ENCODE measurements around the gene INPP1. TPM values are rescaled to one million over a fixed set of nuclear protein-coding genes. Genes with fewer than 3 reads are reported as not detected.

The INPP1 gene
- total and polyA plus RNA-seq, 2 experiments from 2014 or later = 13.0 to 16.1 TPM

DNA sequence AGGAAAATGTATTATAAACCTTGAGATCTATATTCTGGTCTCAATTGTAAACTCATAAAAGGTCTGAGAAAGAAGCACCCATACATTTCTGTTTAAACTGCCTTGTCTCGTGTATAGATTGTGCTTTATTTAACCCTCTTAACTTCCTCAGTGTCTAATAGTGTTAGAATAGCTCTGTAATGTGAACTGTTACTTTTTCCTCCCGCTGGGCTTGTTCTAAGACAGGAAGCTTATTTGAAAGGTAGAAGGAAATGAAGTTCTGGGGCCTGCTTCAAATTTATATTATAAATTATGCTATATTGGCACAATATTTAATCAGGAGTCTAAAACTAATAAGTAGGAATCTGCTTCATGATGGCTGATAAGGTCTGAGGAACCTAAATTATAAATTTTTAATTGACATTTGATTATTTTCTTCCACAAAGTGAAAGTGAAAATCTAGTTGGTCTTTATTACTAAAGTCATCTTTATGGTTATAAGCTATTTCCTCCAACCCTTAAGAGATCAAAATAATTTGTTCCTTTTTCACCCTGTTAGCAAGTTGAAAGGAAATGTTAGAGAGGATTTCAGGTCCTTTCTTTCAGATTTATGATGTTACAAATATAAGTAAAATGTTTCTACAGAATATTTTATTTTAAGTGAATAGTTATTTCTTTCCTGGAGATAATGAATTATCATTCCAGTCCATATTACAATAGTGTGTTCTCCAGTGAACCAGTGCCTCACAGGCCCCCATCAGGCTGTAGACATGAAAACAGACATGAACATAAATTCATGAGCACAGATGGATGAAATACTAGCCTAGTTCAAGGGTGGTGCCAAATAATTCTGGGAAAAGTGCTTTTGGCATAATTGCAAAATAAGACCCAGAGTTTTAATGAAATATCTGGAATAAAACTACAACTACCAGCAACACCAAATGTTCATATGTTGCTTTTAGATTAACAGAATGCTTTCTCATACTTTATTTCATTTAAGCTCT is 72.7 kb downstream of the INPP1 start:
- no peaks in the 10 kb centered on the region for H4K20me1 ChIP-seq (ENCODE audit: insufficient read depth, poor library complexity, severe bottlenecking)
- no peaks in the 10 kb centered on the region for H3K79me2 ChIP-seq
- WGBS (ENCODE audit: low lambda C conversion rate, missing lambda C conversion rate) = 82% methylated on average over 2 of the region's 2 CpGs
- H3K36me3 ChIP-seq (replicated peaks; ENCODE audit: insufficient read depth, low read depth) = no peaks in the 10 kb centered on the region
- H3K4me3 ChIP-seq = no peak overlapping the region
- H3K27ac ChIP-seq = no peak overlapping the region
- TF ChIP-seq EZH2 (IDR thresholded peaks at IDR 0.05; ENCODE audit: borderline replicate concordance) (no peak), EZH2phosphoT487 (IDR thresholded peaks at IDR 0.05; ENCODE audit: low read depth, severe bottlenecking, unreplicated experiment) (no peak)
- TF ChIP-seq, protein P1, sequence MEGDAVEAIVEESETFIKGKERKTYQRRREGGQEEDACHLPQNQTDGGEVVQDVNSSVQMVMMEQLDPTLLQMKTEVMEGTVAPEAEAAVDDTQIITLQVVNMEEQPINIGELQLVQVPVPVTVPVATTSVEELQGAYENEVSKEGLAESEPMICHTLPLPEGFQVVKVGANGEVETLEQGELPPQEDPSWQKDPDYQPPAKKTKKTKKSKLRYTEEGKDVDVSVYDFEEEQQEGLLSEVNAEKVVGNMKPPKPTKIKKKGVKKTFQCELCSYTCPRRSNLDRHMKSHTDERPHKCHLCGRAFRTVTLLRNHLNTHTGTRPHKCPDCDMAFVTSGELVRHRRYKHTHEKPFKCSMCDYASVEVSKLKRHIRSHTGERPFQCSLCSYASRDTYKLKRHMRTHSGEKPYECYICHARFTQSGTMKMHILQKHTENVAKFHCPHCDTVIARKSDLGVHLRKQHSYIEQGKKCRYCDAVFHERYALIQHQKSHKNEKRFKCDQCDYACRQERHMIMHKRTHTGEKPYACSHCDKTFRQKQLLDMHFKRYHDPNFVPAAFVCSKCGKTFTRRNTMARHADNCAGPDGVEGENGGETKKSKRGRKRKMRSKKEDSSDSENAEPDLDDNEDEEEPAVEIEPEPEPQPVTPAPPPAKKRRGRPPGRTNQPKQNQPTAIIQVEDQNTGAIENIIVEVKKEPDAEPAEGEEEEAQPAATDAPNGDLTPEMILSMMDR (IDR thresholded peaks at IDR 0.05; ENCODE audit: poor library complexity) = no peak
- H3K9me2 ChIP-seq (replicated peaks; ENCODE audit: insufficient read depth) = no peaks in the 10 kb centered on the region
- no peak for DNase-seq (ENCODE audit: low spot score)
- H3K27me3 ChIP-seq = no peaks in the 10 kb centered on the region
- no peak overlapping the region for H3K4me2 ChIP-seq
- H3K9me3 ChIP-seq (ENCODE audit: low read depth) = no peaks in the 10 kb centered on the region
- no peak overlapping the region for H2AFZ ChIP-seq
- H3K4me1 ChIP-seq (ENCODE audit: insufficient read depth) = no peaks in the 10 kb centered on the region

DNA sequence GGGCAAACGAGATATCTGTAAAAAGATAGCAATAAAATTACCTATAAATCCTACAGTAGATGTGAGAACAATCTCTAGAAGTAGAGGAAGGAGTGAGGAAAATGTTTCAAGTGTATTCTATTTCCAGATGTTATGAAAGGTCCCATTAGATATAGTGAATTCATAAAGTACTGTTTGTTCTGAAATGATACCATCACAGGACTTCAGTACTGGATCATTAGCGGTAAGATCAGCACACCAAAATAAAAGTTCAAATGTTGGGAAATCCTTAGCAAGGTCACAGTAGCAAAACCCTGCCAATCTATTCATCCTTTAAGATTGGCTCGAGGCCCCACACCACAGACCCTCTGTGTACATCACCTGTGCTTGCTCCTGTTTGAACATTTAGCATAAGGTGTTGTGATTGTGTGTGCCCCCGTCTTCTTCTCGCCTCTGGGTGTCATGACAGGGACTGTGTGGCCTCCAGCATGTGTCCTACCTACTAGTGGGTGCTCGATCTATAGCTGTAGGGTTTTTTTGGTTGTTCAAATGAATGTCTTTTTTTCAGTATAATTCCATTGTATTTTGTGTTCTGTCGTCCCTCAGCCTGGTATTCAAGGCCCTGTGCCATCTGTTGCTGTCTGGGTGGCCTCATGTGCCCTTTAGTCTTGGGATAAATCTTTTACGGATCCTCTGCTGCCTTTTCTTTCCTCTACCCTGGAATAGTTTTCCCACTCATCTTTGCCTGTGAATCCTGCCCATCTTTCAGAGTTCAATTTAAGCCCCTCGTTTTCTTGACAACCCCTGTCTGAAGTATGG is 73.9 kb downstream of the INPP1 start:
- WGBS (ENCODE audit: low lambda C conversion rate, missing lambda C conversion rate) = 94% methylated on average over 9 of the region's 9 CpGs

DNA sequence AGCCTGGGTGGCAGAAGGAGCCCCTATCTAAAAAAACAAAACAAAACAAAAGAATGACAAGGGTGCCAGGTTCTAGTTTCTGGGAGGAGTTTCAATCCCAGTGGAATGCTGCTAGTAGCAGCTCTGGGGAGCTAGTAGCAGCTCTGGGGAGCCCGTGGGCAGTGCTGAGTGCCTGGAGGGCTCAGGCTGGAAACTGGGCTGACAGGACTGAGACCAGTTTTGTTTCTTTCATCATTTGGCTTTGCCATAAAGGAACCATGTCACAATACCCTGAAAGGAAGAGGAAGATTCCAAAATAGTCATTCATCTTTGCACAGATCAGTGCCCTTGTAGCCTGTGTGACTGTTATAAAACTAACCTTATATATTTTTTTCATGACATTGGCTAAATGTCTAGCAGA is 75.3 kb downstream of the INPP1 start:
- no peaks in the 10 kb centered on the region for H3K4me1 ChIP-seq (ENCODE audit: insufficient read depth)
- 69% methylated on average over 1 of the region's 1 CpG for WGBS (ENCODE audit: low lambda C conversion rate, missing lambda C conversion rate)
- no peak overlapping the region for H3K4me3 ChIP-seq

More for the DNA sequence above, 73.9 kb downstream of the INPP1 start:
- Histone ChIP-seq H3K27me3 (no peaks in the 10 kb centered on the region), H3K27ac (no peak overlapping the region), H3K4me2 (no peak overlapping the region), H3K9me2 (replicated peaks; ENCODE audit: insufficient read depth) (no peaks in the 10 kb centered on the region), H3K4me1 (ENCODE audit: insufficient read depth) (no peaks in the 10 kb centered on the region), H2AFZ (no peak overlapping the region), H3K79me2 (no peaks in the 10 kb centered on the region), H4K20me1 (ENCODE audit: insufficient read depth, poor library complexity, severe bottlenecking) (no peaks in the 10 kb centered on the region), H3K9me3 (ENCODE audit: low read depth) (no peaks in the 10 kb centered on the region), H3K4me3 (no peak overlapping the region), H3K36me3 (replicated peaks; ENCODE audit: insufficient read depth, low read depth) (no peaks in the 10 kb centered on the region)
- no peak for DNase-seq (ENCODE audit: low spot score)
- TF ChIP-seq EZH2phosphoT487 (IDR thresholded peaks at IDR 0.05; ENCODE audit: low read depth, severe bottlenecking, unreplicated experiment) = no peak
- TF ChIP-seq EZH2 (IDR thresholded peaks at IDR 0.05; ENCODE audit: borderline replicate concordance) = no peak
- TF ChIP-seq, protein P1 (IDR thresholded peaks at IDR 0.05; ENCODE audit: poor library complexity) = no peak

More for the DNA sequence above, 75.3 kb downstream of the INPP1 start:
- H3K9me2 ChIP-seq (replicated peaks; ENCODE audit: insufficient read depth) = no peaks in the 10 kb centered on the region
- H3K36me3 ChIP-seq (replicated peaks; ENCODE audit: insufficient read depth, low read depth) = no peaks in the 10 kb centered on the region
- no peak overlapping the region for H2AFZ ChIP-seq
- no peaks in the 10 kb centered on the region for H3K9me3 ChIP-seq (ENCODE audit: low read depth)
- no peaks in the 10 kb centered on the region for H3K79me2 ChIP-seq
- no peak for DNase-seq (ENCODE audit: low spot score)
- no peak overlapping the region for H3K4me2 ChIP-seq
- no peaks in the 10 kb centered on the region for H3K27me3 ChIP-seq
- no peaks in the 10 kb centered on the region for H4K20me1 ChIP-seq (ENCODE audit: insufficient read depth, poor library complexity, severe bottlenecking)
- TF ChIP-seq EZH2 (IDR thresholded peaks at IDR 0.05; ENCODE audit: borderline replicate concordance) = no peak
- no peak for TF ChIP-seq EZH2phosphoT487 (IDR thresholded peaks at IDR 0.05; ENCODE audit: low read depth, severe bottlenecking, unreplicated experiment)
- TF ChIP-seq, protein P1 (IDR thresholded peaks at IDR 0.05; ENCODE audit: poor library complexity) = no peak
- H3K27ac ChIP-seq = no peak overlapping the region
